ENCODE measurements around the gene NDC1. TPM values are rescaled to one million over a fixed set of nuclear protein-coding genes. Genes with fewer than 3 reads are reported as not detected.

NDC1 gene
- polyA plus RNA-seq, 4 donors = 26.7 to 33.0 (median 32.3) TPM

GRCh38 chr1:53715478-53715877, 122.6 kb downstream of the NDC1 start:
- DNase-seq (ENCODE audit: low read depth in 4 of 4, low spot score in 3 of 4) = no peak

Other genes with a start within 250 kb of the NDC1 start
- 1 to 10 TPM; 2.1 to 3.6 (median 2.6) TPM for gene GLIS1, start 99.1 kb downstream of the NDC1 start, polyA plus RNA-seq (ENCODE audit: insufficient read length in 4 of 4)
- 10 to 100 TPM; 34.7 to 37.5 (median 36.6) TPM for gene YIPF1, start 51.5 kb upstream of the NDC1 start, polyA plus RNA-seq (ENCODE audit: insufficient read length in 4 of 4)
- gene DIO1, start 55.9 kb upstream of the NDC1 start, polyA plus RNA-seq (ENCODE audit: insufficient read length in 4 of 4) = 10 to 100 TPM in 1 of 4 donors, 1 to 10 TPM in 3; 4.7 to 10.7 (median 7.8) TPM
- 10 to 100 TPM; 44.9 to 56.7 (median 49.2) TPM for gene IFT25, start 107.4 kb upstream of the NDC1 start, polyA plus RNA-seq (ENCODE audit: insufficient read length in 4 of 4)
- gene LRRC42, start 108.1 kb upstream of the NDC1 start, polyA plus RNA-seq (ENCODE audit: insufficient read length in 4 of 4) = 10 to 100 TPM; 43.7 to 48.2 (median 44.4) TPM
- gene LDLRAD1, start 179.9 kb upstream of the NDC1 start, polyA plus RNA-seq (ENCODE audit: insufficient read length in 4 of 4) = under 1 TPM in 1 of 4 donors, not detected in 3; 0.04 TPM
- gene TMEM59, start 214.9 kb upstream of the NDC1 start, polyA plus RNA-seq (ENCODE audit: insufficient read length in 4 of 4) = 100 to 1,000 TPM; 359 to 376 (median 362) TPM
- gene TCEANC2, start 215.3 kb upstream of the NDC1 start, polyA plus RNA-seq (ENCODE audit: insufficient read length in 4 of 4) = 10 to 100 TPM in 2 of 4 donors, 1 to 10 TPM in 2; 8.1 to 11.2 (median 10.0) TPM